GM10266 (cell line): Measurements from ENCODE around the gene AQP12B.

ENCODE experiments used
- DNase-seq: peaks from one replicate; pipeline ENCODE4 v3.0.0; 2012; ENCODE audit errors: extremely low spot score
- CTCF ChIP-seq: IDR thresholded peaks from 2 replicates; pipeline ENCODE4 v1.5.1; 2012; ENCODE audit warnings: mild to moderate bottlenecking, low read depth; ENCODE audit not compliant: control insufficient read depth, insufficient read depth; ENCODE audit errors: missing control alignments

The AQP12B gene

GRCh38 chr2:240630771-240631547 lies 51.7 kb downstream of the AQP12B start:
- no peak for TF ChIP-seq CTCF
- DNase-seq, result no peak

- DNase-seq, result no peak
- no peak for TF ChIP-seq CTCF
Measured at GRCh38 chr2:240629968-240630770, 52.5 kb downstream of the AQP12B start.

GRCh38 chr2:240629619-240629967 lies 53.1 kb downstream of the AQP12B start:
- no peak for TF ChIP-seq CTCF
- DNase-seq, result no peak

- DNase-seq, result peak; percentile 22
- TF ChIP-seq CTCF, result no peak
Measured at GRCh38 chr2:240628808-240629618, 53.7 kb downstream of the AQP12B start.

GRCh38 chr2:240628507-240628807 lies 54.2 kb downstream of the AQP12B start:
- no peak for TF ChIP-seq CTCF

GRCh38 chr2:240627736-240628506 lies 54.8 kb downstream of the AQP12B start:
- TF ChIP-seq CTCF, result no peak
- DNase-seq, result no peak

More at GRCh38 chr2:240628507-240628807, 54.2 kb downstream of the AQP12B start:
- DNase-seq, result no peak
